ENCODE results near the gene IFT25. TPM values are rescaled to one million over a fixed set of nuclear protein-coding genes. Genes with fewer than 3 reads are reported as not detected.

IFT25 gene
- total and polyA plus RNA-seq, 2 of the 13 experiments (the other 11 are each of a cell fraction or from before 2014, with no cell fraction given), result 19.7 to 48.0 TPM

DNA sequence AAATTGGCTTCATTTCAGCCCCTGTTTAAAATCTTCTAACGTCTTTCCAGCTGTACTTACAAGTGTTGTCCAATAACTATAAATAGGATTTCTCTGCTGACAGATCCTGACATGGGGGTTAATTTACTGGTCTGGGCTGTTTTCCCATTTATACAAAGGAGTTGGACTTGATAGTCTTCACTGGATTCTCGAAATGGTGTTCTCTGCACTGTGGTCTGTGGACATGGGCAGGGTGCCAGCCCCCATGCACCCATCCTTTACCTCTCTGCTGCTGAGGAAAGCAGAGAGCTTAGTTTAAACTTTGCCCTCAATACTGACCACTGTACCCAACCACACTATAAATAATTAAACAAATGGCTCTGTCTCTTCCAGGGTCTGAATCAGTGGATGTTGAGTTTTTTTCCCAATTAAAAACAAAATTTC, 46.3 kb downstream of the IFT25 start (continued):
- peak; percentile 44; the same call in 1 of the 2 replicates for TF ChIP-seq FOXO1 (CRISPR knock-in tag; IDR thresholded peaks at IDR 0.05)
- TF ChIP-seq HMG20B (CRISPR knock-in tag; conservative IDR thresholded peaks at IDR 0.05), result 0 out of 2 replicates have a peak, but pooled peaks have one; percentile 32
- TF ChIP-seq, protein P1, sequence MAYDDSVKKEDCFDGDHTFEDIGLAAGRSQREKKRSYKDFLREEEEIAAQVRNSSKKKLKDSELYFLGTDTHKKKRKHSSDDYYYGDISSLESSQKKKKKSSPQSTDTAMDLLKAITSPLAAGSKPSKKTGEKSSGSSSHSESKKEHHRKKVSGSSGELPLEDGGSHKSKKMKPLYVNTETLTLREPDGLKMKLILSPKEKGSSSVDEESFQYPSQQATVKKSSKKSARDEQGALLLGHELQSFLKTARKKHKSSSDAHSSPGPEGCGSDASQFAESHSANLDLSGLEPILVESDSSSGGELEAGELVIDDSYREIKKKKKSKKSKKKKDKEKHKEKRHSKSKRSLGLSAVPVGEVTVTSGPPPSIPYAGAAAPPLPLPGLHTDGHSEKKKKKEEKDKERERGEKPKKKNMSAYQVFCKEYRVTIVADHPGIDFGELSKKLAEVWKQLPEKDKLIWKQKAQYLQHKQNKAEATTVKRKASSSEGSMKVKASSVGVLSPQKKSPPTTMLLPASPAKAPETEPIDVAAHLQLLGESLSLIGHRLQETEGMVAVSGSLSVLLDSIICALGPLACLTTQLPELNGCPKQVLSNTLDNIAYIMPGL (CRISPR knock-in tag; IDR thresholded peaks at IDR 0.05; ENCODE audit: borderline replicate concordance in 1 of 2, low read depth in 1 of 2), result no peak
- TF ChIP-seq ZMAT3 (CRISPR knock-in tag; conservative IDR thresholded peaks at IDR 0.05), result no peak
- peak; percentile 39; the same call in 1 of the 2 replicates for TF ChIP-seq ZBTB7B (CRISPR knock-in tag; IDR thresholded peaks at IDR 0.05)
- TF ChIP-seq ZFYVE20 (CRISPR knock-in tag; IDR thresholded peaks at IDR 0.05; ENCODE audit: borderline replicate concordance, low read depth), result no peak

- no peaks in the 10 kb centered on the region for H3K9me3 ChIP-seq (ENCODE audit: low read length)
- FAIRE-seq (no peak), ATAC-seq (no peak), DNase-seq (ENCODE audit: low spot score) (peak; percentile 20)
- H3K4me1 ChIP-seq (ENCODE audit: insufficient read depth, low read length), result peaks cover 90% of the 10 kb centered on the region
- intact Hi-C loops (cut with micrococcal nuclease; ENCODE audit: unreplicated experiment) (no loop called here), in situ Hi-C loops (cut with HindIII; ENCODE audit: extremely low pct_ligation_motif_present, low pct_unique_long_range_greater_than_20kb) (no loop called here)
- H3K36me3 ChIP-seq (replicated peaks in 1 of 2; ENCODE audit: control insufficient read depth in 1 of 2, insufficient read depth in 2 of 2, low read length in 2 of 2), result no peaks in the 10 kb centered on the region
- H3K4me2 ChIP-seq (ENCODE audit: low read depth, low read length), result peak overlapping the region; percentile 88
- 61% methylated on average over 2 of the region's 2 CpGs for WGBS (ENCODE audit: low lambda C conversion rate)
- no peaks in the 10 kb centered on the region for H4K20me1 ChIP-seq (ENCODE audit: insufficient read depth, low read length)
- no TSS peak for BruUV-seq (replicated peaks)
- H2AFZ ChIP-seq (ENCODE audit: low read length), result no peak overlapping the region
- H3K27me3 ChIP-seq (ENCODE audit: control insufficient read depth in 1 of 2, insufficient read depth in 2 of 2, low read length in 2 of 2), result no peaks in the 10 kb centered on the region
- H3K79me2 ChIP-seq (ENCODE audit: insufficient read depth, low read length), result peaks cover 13% of the 10 kb centered on the region
- ChIA-PET POLR2A (interaction anchor here (5.1 kb wide), 1 partner anchor 49 kb away, joined by 46 read pairs; the partner anchor contains the start of genes IFT25 and LRRC42), CTCF (ENCODE audit: low intra/inter-chr PET ratio, low total read pairs) (no interaction called here)
- no peak overlapping the region for H3K9ac ChIP-seq (ENCODE audit: insufficient read depth, low read depth, low read length)
- peak overlapping the region; percentile 33 for H3K27ac ChIP-seq (ENCODE audit: extremely low read length, insufficient read depth, low read length)
- no peak overlapping the region for H3K4me3 ChIP-seq (replicated peaks in 1 of 3; ENCODE audit: insufficient read depth in 1 of 3, low read depth in 2 of 3, low read length in 3 of 3)
- TF ChIP-seq ZNF547 (CRISPR knock-in tag; IDR thresholded peaks at IDR 0.05) (no peak), FOXA1 (IDR thresholded peaks at IDR 0.05) (no peak), FOXA1 (CRISPR knock-in tag; IDR thresholded peaks at IDR 0.05) (0 out of 2 replicates have a peak, but pooled peaks have one; percentile 9), CEBPG (CRISPR knock-in tag; IDR thresholded peaks at IDR 0.05) (peak; percentile 62), ZNF33B (CRISPR knock-in tag; IDR thresholded peaks at IDR 0.05) (no peak), TEAD3 (CRISPR knock-in tag; optimal IDR thresholded peaks at IDR 0.05; ENCODE audit: borderline replicate concordance) (peak; percentile 61), BCL6 (CRISPR knock-in tag; IDR thresholded peaks at IDR 0.05) (0 out of 2 replicates have a peak, but pooled peaks have one; percentile 17)
- TF ChIP-seq, protein P2, sequence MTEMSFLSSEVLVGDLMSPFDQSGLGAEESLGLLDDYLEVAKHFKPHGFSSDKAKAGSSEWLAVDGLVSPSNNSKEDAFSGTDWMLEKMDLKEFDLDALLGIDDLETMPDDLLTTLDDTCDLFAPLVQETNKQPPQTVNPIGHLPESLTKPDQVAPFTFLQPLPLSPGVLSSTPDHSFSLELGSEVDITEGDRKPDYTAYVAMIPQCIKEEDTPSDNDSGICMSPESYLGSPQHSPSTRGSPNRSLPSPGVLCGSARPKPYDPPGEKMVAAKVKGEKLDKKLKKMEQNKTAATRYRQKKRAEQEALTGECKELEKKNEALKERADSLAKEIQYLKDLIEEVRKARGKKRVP (CRISPR knock-in tag; IDR thresholded peaks at IDR 0.05), result peak in 1 of 2 experiments; percentile 66; a peak in 2 of 4 replicates
Measured at GRCh38 chr1:53896635-53897229, 48.8 kb downstream of the IFT25 start.

Data from HepG2 (cell line).